Measurements from ENCODE around the gene GDE1.

The GDE1 gene

GRCh38 chr16:19503461-19504075 is 18.3 kb downstream of the GDE1 start:
- peaks cover 54% of the 10 kb centered on the region for H3K36me3 ChIP-seq
- DNase-seq: no peak
- no peak overlapping the region for H3K27ac ChIP-seq
- no peaks in the 10 kb centered on the region for H3K27me3 ChIP-seq (ENCODE audit: insufficient read depth, low read depth, severe bottlenecking)
- no peak for TF ChIP-seq CTCF (IDR thresholded peaks at IDR 0.05; ENCODE audit: low read depth, low read length)
- H3K4me3 ChIP-seq (ENCODE audit: low read depth, low read length): no peak overlapping the region
- no peaks in the 10 kb centered on the region for H3K9me3 ChIP-seq (ENCODE audit: severe bottlenecking)

- TF ChIP-seq CTCF (IDR thresholded peaks at IDR 0.05; ENCODE audit: low read depth, low read length): peak; percentile 70
- DNase-seq: peak; percentile 77
- Histone ChIP-seq H3K27me3 (ENCODE audit: insufficient read depth, low read depth, severe bottlenecking) (no peaks in the 10 kb centered on the region), H3K4me3 (ENCODE audit: low read depth, low read length) (no peak overlapping the region), H3K9me3 (ENCODE audit: severe bottlenecking) (no peaks in the 10 kb centered on the region), H3K36me3 (peaks cover 48% of the 10 kb centered on the region), H3K27ac (no peak overlapping the region)
Measured at GRCh38 chr16:19502395-19503131, 19.3 kb downstream of the GDE1 start.

- H3K9me3 ChIP-seq (ENCODE audit: severe bottlenecking): no peaks in the 10 kb centered on the region
- no peak overlapping the region for H3K27ac ChIP-seq
- no peak for DNase-seq
- no peak for TF ChIP-seq CTCF (IDR thresholded peaks at IDR 0.05; ENCODE audit: low read depth, low read length)
- H3K36me3 ChIP-seq: peaks cover 33% of the 10 kb centered on the region
- H3K27me3 ChIP-seq (ENCODE audit: insufficient read depth, low read depth, severe bottlenecking): no peaks in the 10 kb centered on the region
- H3K4me3 ChIP-seq (ENCODE audit: low read depth, low read length): no peak overlapping the region
Measured at GRCh38 chr16:19499481-19499880, 22.4 kb downstream of the GDE1 start.

- Histone ChIP-seq H3K27ac (no peak overlapping the region), H3K4me3 (ENCODE audit: low read depth, low read length) (no peak overlapping the region), H3K36me3 (peaks cover 28% of the 10 kb centered on the region), H3K9me3 (ENCODE audit: severe bottlenecking) (no peaks in the 10 kb centered on the region), H3K27me3 (ENCODE audit: insufficient read depth, low read depth, severe bottlenecking) (no peaks in the 10 kb centered on the region)
- TF ChIP-seq CTCF (IDR thresholded peaks at IDR 0.05; ENCODE audit: low read depth, low read length): no peak
- DNase-seq: no peak
Measured at GRCh38 chr16:19499006-19499405, 22.9 kb downstream of the GDE1 start.

GRCh38 chr16:19497176-19497575 is 24.7 kb downstream of the GDE1 start:
- H3K4me3 ChIP-seq (ENCODE audit: low read depth, low read length): no peak overlapping the region
- H3K36me3 ChIP-seq: peaks cover 16% of the 10 kb centered on the region
- no peak for DNase-seq

More at GRCh38 chr16:19497176-19497575, 24.7 kb downstream of the GDE1 start:
- no peak for TF ChIP-seq CTCF (IDR thresholded peaks at IDR 0.05; ENCODE audit: low read depth, low read length)
- no peak overlapping the region for H3K27ac ChIP-seq
- no peaks in the 10 kb centered on the region for H3K9me3 ChIP-seq (ENCODE audit: severe bottlenecking)
- no peaks in the 10 kb centered on the region for H3K27me3 ChIP-seq (ENCODE audit: insufficient read depth, low read depth, severe bottlenecking)
